ENCODE data around the gene EHD1. TPM values are rescaled to one million over a fixed set of nuclear protein-coding genes. Genes with fewer than 3 reads are reported as not detected.

Gene EHD1
- total and polyA plus RNA-seq, 9 donors: 46.1 to 117 (median 87.0) TPM

Other genes with a start within 250 kb of the EHD1 start
- 11.8 TPM for gene NRXN2, start 155.4 kb downstream of the EHD1 start, total RNA-seq
- 10 to 100 TPM; 24.0 to 41.8 (median 32.3) TPM for gene NRXN2, start 155.4 kb downstream of the EHD1 start, polyA plus RNA-seq (ENCODE audit: insufficient read depth in 1 of 8, insufficient read length in 8 of 8, low replicate concordance in 1 of 8)
- gene RASGRP2, start 134.5 kb downstream of the EHD1 start, total RNA-seq: 19.8 TPM
- gene RASGRP2, start 134.5 kb downstream of the EHD1 start, polyA plus RNA-seq (ENCODE audit: insufficient read depth in 1 of 8, insufficient read length in 8 of 8, low replicate concordance in 1 of 8): 10 to 100 TPM; 15.4 to 45.9 (median 35.8) TPM
- gene PYGM, start 118.6 kb downstream of the EHD1 start, total RNA-seq: 165 TPM
- 100 to 1,000 TPM in 6 of 8 donors, 10 to 100 TPM in 2; 60.3 to 328 (median 186) TPM for gene PYGM, start 118.6 kb downstream of the EHD1 start, polyA plus RNA-seq (ENCODE audit: insufficient read depth in 1 of 8, insufficient read length in 8 of 8, low replicate concordance in 1 of 8)
- gene SF1, start 100.1 kb downstream of the EHD1 start, total RNA-seq: 62.3 TPM
- 100 to 1,000 TPM; 178 to 267 (median 210) TPM for gene SF1, start 100.1 kb downstream of the EHD1 start, polyA plus RNA-seq (ENCODE audit: insufficient read depth in 1 of 8, insufficient read length in 8 of 8, low replicate concordance in 1 of 8)
- gene MAP4K2, start 75.4 kb downstream of the EHD1 start, total RNA-seq: 7.4 TPM
- 10 to 100 TPM in 7 of 8 donors, 1 to 10 TPM in 1; 9.9 to 15.5 (median 12.6) TPM for gene MAP4K2, start 75.4 kb downstream of the EHD1 start, polyA plus RNA-seq (ENCODE audit: insufficient read depth in 1 of 8, insufficient read length in 8 of 8, low replicate concordance in 1 of 8)
- gene MEN1, start 68.1 kb downstream of the EHD1 start, total RNA-seq: 7.5 TPM
- 10 to 100 TPM; 19.2 to 28.1 (median 23.2) TPM for gene MEN1, start 68.1 kb downstream of the EHD1 start, polyA plus RNA-seq (ENCODE audit: insufficient read depth in 1 of 8, insufficient read length in 8 of 8, low replicate concordance in 1 of 8)
- 0.35 TPM for gene CDC42BPG, start 34.0 kb downstream of the EHD1 start, total RNA-seq
- 1 to 10 TPM in 3 of 8 donors, under 1 TPM in 5; 0.56 to 2.3 (median 0.96) TPM for gene CDC42BPG, start 34.0 kb downstream of the EHD1 start, polyA plus RNA-seq (ENCODE audit: insufficient read depth in 1 of 8, insufficient read length in 8 of 8, low replicate concordance in 1 of 8)
- gene ATG2A, start 38.6 kb upstream of the EHD1 start, total RNA-seq: 7.5 TPM
- gene ATG2A, start 38.6 kb upstream of the EHD1 start, polyA plus RNA-seq (ENCODE audit: insufficient read depth in 1 of 8, insufficient read length in 8 of 8, low replicate concordance in 1 of 8): 10 to 100 TPM in 7 of 8 donors, 1 to 10 TPM in 1; 10.0 to 16.0 (median 13.0) TPM
- 5.6 TPM for gene PPP2R5B, start 46.1 kb upstream of the EHD1 start, total RNA-seq
- gene PPP2R5B, start 46.1 kb upstream of the EHD1 start, polyA plus RNA-seq (ENCODE audit: insufficient read depth in 1 of 8, insufficient read length in 8 of 8, low replicate concordance in 1 of 8): 10 to 100 TPM; 10.0 to 16.9 (median 12.1) TPM
- not detected for gene GPHA2, start 57.3 kb upstream of the EHD1 start, total RNA-seq
- gene GPHA2, start 57.3 kb upstream of the EHD1 start, polyA plus RNA-seq (ENCODE audit: insufficient read depth in 1 of 8, insufficient read length in 8 of 8, low replicate concordance in 1 of 8): under 1 TPM in 4 of 8 donors, not detected in 4; 0.15 to 0.53 (median 0.24) TPM
- gene MAJIN, start 93.5 kb upstream of the EHD1 start, total RNA-seq: not detected
- gene MAJIN, start 93.5 kb upstream of the EHD1 start, polyA plus RNA-seq (ENCODE audit: insufficient read depth in 1 of 8, insufficient read length in 8 of 8, low replicate concordance in 1 of 8): not detected
- 0.62 TPM for gene BATF2, start 118.3 kb upstream of the EHD1 start, total RNA-seq
- gene BATF2, start 118.3 kb upstream of the EHD1 start, polyA plus RNA-seq (ENCODE audit: insufficient read depth in 1 of 8, insufficient read length in 8 of 8, low replicate concordance in 1 of 8): 1 to 10 TPM in 4 of 8 donors, under 1 TPM in 4; 0.84 to 1.9 (median 1.1) TPM
- 84.6 TPM for gene ARL2, start 135.5 kb upstream of the EHD1 start, total RNA-seq
- gene ARL2, start 135.5 kb upstream of the EHD1 start, polyA plus RNA-seq (ENCODE audit: insufficient read depth in 1 of 8, insufficient read length in 8 of 8, low replicate concordance in 1 of 8): 100 to 1,000 TPM in 1 of 8 donors, 10 to 100 TPM in 7; 80.5 to 101 (median 89.1) TPM
- 18.3 TPM for gene SNX15, start 148.8 kb upstream of the EHD1 start, total RNA-seq
- 10 to 100 TPM; 19.6 to 29.6 (median 23.2) TPM for gene SNX15, start 148.8 kb upstream of the EHD1 start, polyA plus RNA-seq (ENCODE audit: insufficient read depth in 1 of 8, insufficient read length in 8 of 8, low replicate concordance in 1 of 8)
- 6.7 TPM for gene SAC3D1, start 162.6 kb upstream of the EHD1 start, total RNA-seq
- gene SAC3D1, start 162.6 kb upstream of the EHD1 start, polyA plus RNA-seq (ENCODE audit: insufficient read depth in 1 of 8, insufficient read length in 8 of 8, low replicate concordance in 1 of 8): 10 to 100 TPM; 12.5 to 16.0 (median 15.1) TPM
- gene NAALADL1, start 179.9 kb upstream of the EHD1 start, total RNA-seq: 13.6 TPM
- gene NAALADL1, start 179.9 kb upstream of the EHD1 start, polyA plus RNA-seq (ENCODE audit: insufficient read depth in 1 of 8, insufficient read length in 8 of 8, low replicate concordance in 1 of 8): 10 to 100 TPM in 5 of 8 donors, 1 to 10 TPM in 3; 6.2 to 14.0 (median 10.7) TPM
- gene CDCA5, start 205.4 kb upstream of the EHD1 start, total RNA-seq: 6.6 TPM
- 10 to 100 TPM in 7 of 8 donors, 1 to 10 TPM in 1; 9.7 to 17.0 (median 14.4) TPM for gene CDCA5, start 205.4 kb upstream of the EHD1 start, polyA plus RNA-seq (ENCODE audit: insufficient read depth in 1 of 8, insufficient read length in 8 of 8, low replicate concordance in 1 of 8)
- 23.2 TPM for gene ZFPL1, start 205.6 kb upstream of the EHD1 start, total RNA-seq
- gene ZFPL1, start 205.6 kb upstream of the EHD1 start, polyA plus RNA-seq (ENCODE audit: insufficient read depth in 1 of 8, insufficient read length in 8 of 8, low replicate concordance in 1 of 8): 10 to 100 TPM; 20.6 to 26.3 (median 24.0) TPM
- gene VPS51, start 217.6 kb upstream of the EHD1 start, total RNA-seq: 109 TPM
- 100 to 1,000 TPM; 128 to 147 (median 136) TPM for gene VPS51, start 217.6 kb upstream of the EHD1 start, polyA plus RNA-seq (ENCODE audit: insufficient read depth in 1 of 8, insufficient read length in 8 of 8, low replicate concordance in 1 of 8)
- gene TM7SF2, start 233.3 kb upstream of the EHD1 start, total RNA-seq: 6.5 TPM
- 10 to 100 TPM in 1 of 8 donors, 1 to 10 TPM in 7; 4.1 to 14.4 (median 7.5) TPM for gene TM7SF2, start 233.3 kb upstream of the EHD1 start, polyA plus RNA-seq (ENCODE audit: insufficient read depth in 1 of 8, insufficient read length in 8 of 8, low replicate concordance in 1 of 8)
- gene ZNHIT2, start 239.1 kb upstream of the EHD1 start, total RNA-seq: 5.1 TPM
- 1 to 10 TPM; 4.2 to 6.0 (median 4.8) TPM for gene ZNHIT2, start 239.1 kb upstream of the EHD1 start, polyA plus RNA-seq (ENCODE audit: insufficient read depth in 1 of 8, insufficient read length in 8 of 8, low replicate concordance in 1 of 8)
- 998 TPM for gene FAU, start 243.5 kb upstream of the EHD1 start, total RNA-seq
- gene FAU, start 243.5 kb upstream of the EHD1 start, polyA plus RNA-seq (ENCODE audit: insufficient read depth in 1 of 8, insufficient read length in 8 of 8, low replicate concordance in 1 of 8): 1,000 to 10,000 TPM in 7 of 8 donors, 100 to 1,000 TPM in 1; 971 to 1,242 (median 1,085) TPM
- 30.3 TPM for gene MRPL49, start 243.7 kb upstream of the EHD1 start, total RNA-seq
- 10 to 100 TPM; 19.5 to 31.1 (median 25.4) TPM for gene MRPL49, start 243.7 kb upstream of the EHD1 start, polyA plus RNA-seq (ENCODE audit: insufficient read depth in 1 of 8, insufficient read length in 8 of 8, low replicate concordance in 1 of 8)

Data from muscle of leg (tissue), 9 donors.